Stomach smooth muscle (tissue), 2 donors: Measurements from ENCODE around the gene ACTR8.

ENCODE experiments used
- H3K27ac ChIP-seq: one replicate; pipeline ENCODE4 v1.7.0; 2013; ENCODE audit warnings: mild to moderate bottlenecking, low read length, inconsistent platforms
- H3K27me3 ChIP-seq, 2 donors: one replicate each; pipeline ENCODE4 v1.7.0; 2013; ENCODE audit warnings: low read length in 2 of 2; ENCODE audit not compliant: insufficient read depth in 2 of 2, control insufficient read depth in 1 of 2
- H3K36me3 ChIP-seq, 2 donors: one replicate each; pipeline ENCODE4 v1.7.0; 2013; ENCODE audit warnings: low read length in 2 of 2; ENCODE audit not compliant: control insufficient read depth in 2 of 2, insufficient read depth in 2 of 2
- H3K4me1 ChIP-seq: one replicate; pipeline ENCODE4 v1.7.0; 2013; ENCODE audit warnings: low read length; ENCODE audit not compliant: control insufficient read depth, insufficient read depth
- H3K4me3 ChIP-seq, 2 donors: one replicate each; pipeline ENCODE4 v1.7.0; 2013; ENCODE audit warnings: low read length in 2 of 2
- H3K9ac ChIP-seq, 2 donors: one replicate each; pipeline ENCODE4 v1.7.0; 2013; ENCODE audit warnings: low read length in 2 of 2, mild to moderate bottlenecking in 1 of 2
- H3K9me3 ChIP-seq, 2 donors: one replicate each; pipeline ENCODE4 v1.7.0; 2013; ENCODE audit warnings: low read length in 2 of 2; ENCODE audit not compliant: control insufficient read depth in 2 of 2
- donor health status: healthy.
- donor health status: Pancreatic carcinoma.

ACTR8 gene

GRCh38 chr3:53833700-53834099 lies 48.3 kb downstream of the ACTR8 start:
- Histone ChIP-seq H3K9me3 (no peaks in the 10 kb centered on the region), H3K36me3 (no peaks in the 10 kb centered on the region), H3K27ac (no peak overlapping the region), H3K9ac (no peak overlapping the region), H3K4me3 (no peak overlapping the region), H3K4me1 (no peaks in the 10 kb centered on the region), H3K27me3 (no peaks in the 10 kb centered on the region)

- Histone ChIP-seq H3K9ac (no peak overlapping the region), H3K27ac (no peak overlapping the region), H3K36me3 (no peaks in the 10 kb centered on the region), H3K27me3 (no peaks in the 10 kb centered on the region), H3K4me1 (no peaks in the 10 kb centered on the region), H3K9me3 (no peaks in the 10 kb centered on the region), H3K4me3 (no peak overlapping the region)
Measured at GRCh38 chr3:53833053-53833645, 48.8 kb downstream of the ACTR8 start.

GRCh38 chr3:53830944-53831343 lies 51.0 kb downstream of the ACTR8 start:
- H3K4me1 ChIP-seq = no peaks in the 10 kb centered on the region
- H3K27ac ChIP-seq = no peak overlapping the region
- no peak overlapping the region for H3K4me3 ChIP-seq
- H3K36me3 ChIP-seq = no peaks in the 10 kb centered on the region
- H3K9me3 ChIP-seq = no peaks in the 10 kb centered on the region
- H3K9ac ChIP-seq = no peak overlapping the region
- no peaks in the 10 kb centered on the region for H3K27me3 ChIP-seq

GRCh38 chr3:53829605-53830004 lies 52.3 kb downstream of the ACTR8 start:
- Histone ChIP-seq H3K9ac (no peak overlapping the region), H3K27ac (no peak overlapping the region), H3K9me3 (no peaks in the 10 kb centered on the region), H3K36me3 (no peaks in the 10 kb centered on the region), H3K27me3 (no peaks in the 10 kb centered on the region), H3K4me1 (no peaks in the 10 kb centered on the region), H3K4me3 (no peak overlapping the region)

- Histone ChIP-seq H3K4me3 (no peak overlapping the region), H3K27me3 (no peaks in the 10 kb centered on the region), H3K9me3 (no peaks in the 10 kb centered on the region), H3K27ac (no peak overlapping the region), H3K36me3 (no peaks in the 10 kb centered on the region), H3K9ac (no peak overlapping the region), H3K4me1 (no peaks in the 10 kb centered on the region)
Measured at GRCh38 chr3:53828581-53828980, 53.4 kb downstream of the ACTR8 start.

GRCh38 chr3:53826048-53826447 lies 55.9 kb downstream of the ACTR8 start:
- no peak overlapping the region for H3K27ac ChIP-seq
- H3K9ac ChIP-seq = no peak overlapping the region
- no peaks in the 10 kb centered on the region for H3K9me3 ChIP-seq
- no peak overlapping the region for H3K4me3 ChIP-seq
- no peaks in the 10 kb centered on the region for H3K36me3 ChIP-seq
- no peaks in the 10 kb centered on the region for H3K4me1 ChIP-seq
- H3K27me3 ChIP-seq = no peaks in the 10 kb centered on the region

GRCh38 chr3:53824795-53825194 lies 57.2 kb downstream of the ACTR8 start:
- no peaks in the 10 kb centered on the region for H3K9me3 ChIP-seq
- no peaks in the 10 kb centered on the region for H3K27me3 ChIP-seq
- no peaks in the 10 kb centered on the region for H3K36me3 ChIP-seq
- no peaks in the 10 kb centered on the region for H3K4me1 ChIP-seq
- no peak overlapping the region for H3K9ac ChIP-seq
- no peak overlapping the region for H3K4me3 ChIP-seq
- no peak overlapping the region for H3K27ac ChIP-seq

GRCh38 chr3:53823956-53824657 lies 57.8 kb downstream of the ACTR8 start:
- Histone ChIP-seq H3K27me3 (no peaks in the 10 kb centered on the region), H3K4me3 (no peak overlapping the region), H3K9me3 (no peaks in the 10 kb centered on the region), H3K4me1 (no peaks in the 10 kb centered on the region), H3K27ac (no peak overlapping the region), H3K36me3 (peaks cover 0 to 3% of the 10 kb centered on the region in 2 donors), H3K9ac (no peak overlapping the region)

- Histone ChIP-seq H3K4me3 (no peak overlapping the region), H3K4me1 (no peaks in the 10 kb centered on the region), H3K27ac (no peak overlapping the region), H3K9ac (no peak overlapping the region), H3K9me3 (no peaks in the 10 kb centered on the region), H3K27me3 (no peaks in the 10 kb centered on the region), H3K36me3 (peaks cover 0 to 4% of the 10 kb centered on the region in 2 donors)
Measured at GRCh38 chr3:53823026-53823955, 58.7 kb downstream of the ACTR8 start.

GRCh38 chr3:53822331-53822741 lies 59.6 kb downstream of the ACTR8 start:
- H3K9me3 ChIP-seq = no peaks in the 10 kb centered on the region
- no peaks in the 10 kb centered on the region for H3K27me3 ChIP-seq
- H3K4me1 ChIP-seq = no peaks in the 10 kb centered on the region
- no peak overlapping the region for H3K9ac ChIP-seq
- peaks cover 0 to 4% of the 10 kb centered on the region in 2 donors for H3K36me3 ChIP-seq
- H3K27ac ChIP-seq = no peak overlapping the region
- no peak overlapping the region for H3K4me3 ChIP-seq
